Endothelial cell (in vitro differentiated cells): ENCODE measurements around the gene APBB3. TPM values are rescaled to one million over a fixed set of nuclear protein-coding genes. Genes with fewer than 3 reads are reported as not detected.

Experiments
- DNase-seq: peaks from one replicate; pipeline ENCODE4 v3.0.0; 2021; ENCODE audit warnings: low spot score
- H3K27ac Mint-ChIP-seq: one replicate; pipeline ENCODE4 v1.8.0; 2021; ENCODE audit warnings: mixed read lengths, inconsistent platforms; ENCODE audit not compliant: unreplicated experiment
- H3K27me3 Mint-ChIP-seq: one replicate; pipeline ENCODE4 v1.8.0; 2021; ENCODE audit warnings: mild to moderate bottlenecking, moderate library complexity, mixed read lengths, inconsistent platforms; ENCODE audit not compliant: unreplicated experiment
- H3K36me3 Mint-ChIP-seq: one replicate; pipeline ENCODE4 v1.8.0; 2021; ENCODE audit warnings: mild to moderate bottlenecking, low read depth, mixed read lengths, inconsistent platforms; ENCODE audit not compliant: unreplicated experiment
- H3K4me1 Mint-ChIP-seq: one replicate; pipeline ENCODE4 v1.8.0; 2021; ENCODE audit warnings: mild to moderate bottlenecking, mixed read lengths, inconsistent platforms; ENCODE audit not compliant: unreplicated experiment
- H3K4me3 Mint-ChIP-seq: one replicate; pipeline ENCODE4 v1.8.0; 2021; ENCODE audit warnings: mild to moderate bottlenecking, mixed read lengths, inconsistent platforms; ENCODE audit not compliant: unreplicated experiment
- H3K9me3 Mint-ChIP-seq: one replicate; pipeline ENCODE4 v1.8.0; 2021; ENCODE audit warnings: mixed read lengths, inconsistent platforms; ENCODE audit not compliant: unreplicated experiment
- total RNA-seq: library from RNA; stranded (reverse); fragmentation: NEBNext Ultra II Directional; extraction: Animal tissue kit (Norgen Biotek cat#: 25700); gene quantifications from one replicate; pipeline ENCODE4 v1.2.1, GENCODE V29; 2021; ENCODE audit not compliant: unreplicated experiment
- TF ChIP-seq, protein P1 (sequence below): fragments of 200-600 bp; sonication (generic); IDR thresholded peaks from one replicate; pipeline ENCODE4 v1.5.0; 2021; ENCODE audit warnings: antibody characterized with exemption; ENCODE audit not compliant: unreplicated experiment

Gene APBB3
- total RNA-seq, 1 donor from 2014 or later, result 24.6 TPM

DNA sequence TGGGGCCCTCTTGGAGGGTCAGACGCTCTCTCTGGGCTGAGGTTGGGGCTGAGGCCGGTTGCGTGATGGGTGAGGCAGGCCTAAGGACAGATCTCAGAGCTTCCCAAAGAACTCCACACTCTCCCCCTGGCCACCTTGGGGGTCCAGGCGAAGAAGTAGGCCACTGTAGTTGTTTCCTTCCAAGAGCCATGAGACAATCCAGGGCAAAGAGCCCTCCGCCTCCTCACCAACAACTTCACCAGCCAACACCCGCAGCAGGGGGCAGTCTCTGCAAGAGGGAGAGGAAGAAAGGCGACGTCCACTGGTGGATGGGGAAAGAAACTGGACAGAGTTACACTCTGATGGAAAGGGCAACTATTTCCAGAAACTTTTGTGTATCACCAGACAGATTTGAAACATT lies 10.9 kb upstream of the APBB3 start:
- H3K4me3 Mint-ChIP-seq, result no peak overlapping the region
- no peaks in the 10 kb centered on the region for H3K9me3 Mint-ChIP-seq
- peak; percentile 36 for DNase-seq
- no peak overlapping the region for H3K27ac Mint-ChIP-seq
- peaks cover 6% of the 10 kb centered on the region for H3K4me1 Mint-ChIP-seq
- peaks cover 17% of the 10 kb centered on the region for H3K36me3 Mint-ChIP-seq
- H3K27me3 Mint-ChIP-seq, result peaks cover 7% of the 10 kb centered on the region
- TF ChIP-seq, protein P1, sequence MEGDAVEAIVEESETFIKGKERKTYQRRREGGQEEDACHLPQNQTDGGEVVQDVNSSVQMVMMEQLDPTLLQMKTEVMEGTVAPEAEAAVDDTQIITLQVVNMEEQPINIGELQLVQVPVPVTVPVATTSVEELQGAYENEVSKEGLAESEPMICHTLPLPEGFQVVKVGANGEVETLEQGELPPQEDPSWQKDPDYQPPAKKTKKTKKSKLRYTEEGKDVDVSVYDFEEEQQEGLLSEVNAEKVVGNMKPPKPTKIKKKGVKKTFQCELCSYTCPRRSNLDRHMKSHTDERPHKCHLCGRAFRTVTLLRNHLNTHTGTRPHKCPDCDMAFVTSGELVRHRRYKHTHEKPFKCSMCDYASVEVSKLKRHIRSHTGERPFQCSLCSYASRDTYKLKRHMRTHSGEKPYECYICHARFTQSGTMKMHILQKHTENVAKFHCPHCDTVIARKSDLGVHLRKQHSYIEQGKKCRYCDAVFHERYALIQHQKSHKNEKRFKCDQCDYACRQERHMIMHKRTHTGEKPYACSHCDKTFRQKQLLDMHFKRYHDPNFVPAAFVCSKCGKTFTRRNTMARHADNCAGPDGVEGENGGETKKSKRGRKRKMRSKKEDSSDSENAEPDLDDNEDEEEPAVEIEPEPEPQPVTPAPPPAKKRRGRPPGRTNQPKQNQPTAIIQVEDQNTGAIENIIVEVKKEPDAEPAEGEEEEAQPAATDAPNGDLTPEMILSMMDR, result peak; percentile 18

- no peak for DNase-seq
Measured at GRCh38 chr5:140574165-140574564, 9.8 kb upstream of the APBB3 start.

DNA sequence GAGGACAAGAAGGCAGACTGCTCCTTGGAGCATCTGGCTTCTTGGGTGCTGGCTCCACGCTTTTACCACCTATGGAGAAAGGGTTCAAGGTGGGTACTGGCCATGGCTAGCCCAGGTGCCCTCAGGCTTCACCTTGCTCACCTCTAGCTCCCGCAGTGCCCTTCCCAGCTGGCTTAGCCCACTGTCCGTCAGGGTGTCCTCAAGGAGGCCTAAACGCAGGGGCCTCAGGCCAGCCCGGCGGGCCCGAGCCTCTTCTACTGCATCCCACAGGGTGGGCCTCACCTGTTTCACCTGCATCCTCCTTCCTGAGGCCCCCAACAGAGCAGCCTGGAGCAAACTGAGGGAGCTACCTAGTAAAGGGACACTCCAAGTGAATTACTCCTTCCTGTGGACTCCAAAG lies 9.3 kb upstream of the APBB3 start:
- H3K4me3 Mint-ChIP-seq, result no peak overlapping the region
- peaks cover 9% of the 10 kb centered on the region for H3K27me3 Mint-ChIP-seq
- no peaks in the 10 kb centered on the region for H3K9me3 Mint-ChIP-seq
- peaks cover 21% of the 10 kb centered on the region for H3K36me3 Mint-ChIP-seq
- H3K27ac Mint-ChIP-seq, result no peak overlapping the region
- TF ChIP-seq, protein P1, result no peak
- no peak for DNase-seq
- H3K4me1 Mint-ChIP-seq, result peaks cover 6% of the 10 kb centered on the region

More at GRCh38 chr5:140574165-140574564, 9.8 kb upstream of the APBB3 start:
- peak overlapping the region; percentile 68 for H3K4me3 Mint-ChIP-seq
- no peak overlapping the region for H3K27ac Mint-ChIP-seq
- TF ChIP-seq, protein P1, result no peak
- peaks cover 6% of the 10 kb centered on the region for H3K4me1 Mint-ChIP-seq
- peaks cover 9% of the 10 kb centered on the region for H3K27me3 Mint-ChIP-seq
- peaks cover 20% of the 10 kb centered on the region for H3K36me3 Mint-ChIP-seq
- H3K9me3 Mint-ChIP-seq, result no peaks in the 10 kb centered on the region

DNA sequence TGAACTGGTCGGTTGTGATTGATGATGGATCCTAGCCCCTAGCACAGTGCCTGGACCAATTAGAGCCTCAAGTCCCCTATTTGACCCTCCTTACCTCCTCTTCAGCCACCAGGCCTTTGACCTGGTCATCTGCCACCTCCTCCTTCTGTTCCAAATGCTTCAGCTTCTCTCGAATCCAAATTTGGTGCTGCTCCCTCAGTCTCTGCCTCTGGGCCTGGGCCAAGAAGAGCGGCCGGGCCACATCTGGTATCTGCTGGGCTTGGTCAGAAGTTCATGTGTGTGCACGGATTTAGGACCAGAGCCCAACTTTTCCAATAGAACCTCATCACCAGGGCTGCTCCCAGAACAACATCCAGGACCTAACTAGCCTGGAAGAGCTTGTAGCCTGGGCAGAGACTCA lies 6.7 kb upstream of the APBB3 start:
- Mint-ChIP-seq H3K36me3 (peaks cover 37% of the 10 kb centered on the region), H3K4me3 (no peak overlapping the region), H3K4me1 (peaks cover 3% of the 10 kb centered on the region), H3K27ac (no peak overlapping the region), H3K9me3 (no peaks in the 10 kb centered on the region), H3K27me3 (peaks cover 12% of the 10 kb centered on the region)
- DNase-seq, result no peak
- TF ChIP-seq, protein P1, result no peak

- H3K36me3 Mint-ChIP-seq, result peaks cover 41% of the 10 kb centered on the region
- peaks cover 12% of the 10 kb centered on the region for H3K27me3 Mint-ChIP-seq
- peaks cover 7% of the 10 kb centered on the region for H3K4me1 Mint-ChIP-seq
- peak overlapping the region; percentile 72 for H3K4me3 Mint-ChIP-seq
- H3K27ac Mint-ChIP-seq, result no peak overlapping the region
- no peaks in the 10 kb centered on the region for H3K9me3 Mint-ChIP-seq
- DNase-seq, result no peak
- TF ChIP-seq, protein P1, result no peak
Measured at GRCh38 chr5:140570488-140570887, 6.1 kb upstream of the APBB3 start.
